Calu3 (cell line): ENCODE results near the gene LPA. TPM values are rescaled to one million over a fixed set of nuclear protein-coding genes. Genes with fewer than 3 reads are reported as not detected.
A peak's percentile ranks its signal among the peaks of the same experiment; 100 is the strongest.
"Not testable (repeated sequence)": the region's sequence is repeated elsewhere in the genome, so short reads cannot be mapped to it uniquely, and the experiment has no call there.

ENCODE experiments used
- BruUV-seq: library from RNA; stranded (reverse); fragments of 400-500 nt; replicated peaks from 2 replicates; lab custom pipeline; 2021; lab: Mats Ljungman, UMichigan
- CTCF ChIA-PET: fragments of 300-600 bp; sonication (Branson Sonifier 250); formaldehyde crosslinking; loops from one replicate; lab custom pipeline; 2022; ENCODE audit warnings: antibody characterized with exemption; lab: Charles Lee
- DNase-seq: peaks from one replicate; pipeline ENCODE4 v3.0.0; 2022
- H3K27ac Mint-ChIP-seq: one replicate; pipeline ENCODE4 v1.8.0; 2022; ENCODE audit warnings: mixed read lengths; ENCODE audit not compliant: unreplicated experiment
- H3K27me3 Mint-ChIP-seq: one replicate; pipeline ENCODE4 v1.8.0; 2022; ENCODE audit warnings: mixed read lengths; ENCODE audit not compliant: unreplicated experiment
- H3K36me3 Mint-ChIP-seq: one replicate; pipeline ENCODE4 v1.8.0; 2022; ENCODE audit warnings: mild to moderate bottlenecking, moderate library complexity, mixed read lengths; ENCODE audit not compliant: insufficient read depth, unreplicated experiment
- H3K4me1 Mint-ChIP-seq: one replicate; pipeline ENCODE4 v1.8.0; 2022; ENCODE audit warnings: mild to moderate bottlenecking, low read depth, mixed read lengths; ENCODE audit not compliant: unreplicated experiment
- H3K4me3 Mint-ChIP-seq: one replicate; pipeline ENCODE4 v1.8.0; 2022; ENCODE audit warnings: mild to moderate bottlenecking, low read depth, moderate library complexity, mixed read lengths; ENCODE audit not compliant: unreplicated experiment
- H3K9me3 Mint-ChIP-seq: one replicate; pipeline ENCODE4 v1.8.0; 2022; ENCODE audit warnings: low read depth, mixed read lengths; ENCODE audit not compliant: unreplicated experiment
- intact Hi-C: fragments of 100-400 bp; cut with micrococcal nuclease; formaldehyde crosslinking; loops from one replicate; pipeline ENCODE4 v1.10.0; 2022; ENCODE audit not compliant: unreplicated experiment
- total RNA-seq: library from RNA; stranded (reverse); gene quantifications from 2 replicates; pipeline ENCODE4 v1.2.3, GENCODE V29; 2022
- TF ChIP-seq, protein P1 (sequence below): fragments of 200-600 bp; IDR thresholded peaks from one replicate; pipeline ENCODE4 v1.8.0; 2022; ENCODE audit warnings: antibody characterized with exemption; ENCODE audit not compliant: unreplicated experiment

The LPA gene
- total RNA-seq, 1 experiment from 2014 or later: not detected

DNA sequence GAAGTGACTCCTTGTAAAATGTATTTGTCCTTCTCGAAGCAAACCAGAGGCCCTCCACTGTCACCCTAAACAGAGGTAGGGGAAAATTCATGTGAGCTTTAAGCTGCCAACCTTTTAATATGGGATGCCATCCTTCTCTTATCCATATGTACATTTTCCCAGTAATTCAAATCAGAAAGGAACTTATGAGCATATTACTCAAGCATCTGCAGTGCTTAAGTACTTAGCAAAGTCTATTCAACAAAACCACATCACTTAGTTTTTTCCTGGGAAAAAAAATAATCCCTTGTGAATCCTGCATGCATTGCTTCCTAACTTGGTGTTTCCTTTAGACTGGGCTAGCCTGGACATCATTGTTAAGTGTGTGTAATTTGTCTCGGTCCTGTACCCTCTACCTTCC lies 132.2 kb downstream of the LPA start:
- peaks cover 22% of the 10 kb centered on the region for H3K27me3 Mint-ChIP-seq
- no TSS peak for BruUV-seq
- TF ChIP-seq, protein P1, sequence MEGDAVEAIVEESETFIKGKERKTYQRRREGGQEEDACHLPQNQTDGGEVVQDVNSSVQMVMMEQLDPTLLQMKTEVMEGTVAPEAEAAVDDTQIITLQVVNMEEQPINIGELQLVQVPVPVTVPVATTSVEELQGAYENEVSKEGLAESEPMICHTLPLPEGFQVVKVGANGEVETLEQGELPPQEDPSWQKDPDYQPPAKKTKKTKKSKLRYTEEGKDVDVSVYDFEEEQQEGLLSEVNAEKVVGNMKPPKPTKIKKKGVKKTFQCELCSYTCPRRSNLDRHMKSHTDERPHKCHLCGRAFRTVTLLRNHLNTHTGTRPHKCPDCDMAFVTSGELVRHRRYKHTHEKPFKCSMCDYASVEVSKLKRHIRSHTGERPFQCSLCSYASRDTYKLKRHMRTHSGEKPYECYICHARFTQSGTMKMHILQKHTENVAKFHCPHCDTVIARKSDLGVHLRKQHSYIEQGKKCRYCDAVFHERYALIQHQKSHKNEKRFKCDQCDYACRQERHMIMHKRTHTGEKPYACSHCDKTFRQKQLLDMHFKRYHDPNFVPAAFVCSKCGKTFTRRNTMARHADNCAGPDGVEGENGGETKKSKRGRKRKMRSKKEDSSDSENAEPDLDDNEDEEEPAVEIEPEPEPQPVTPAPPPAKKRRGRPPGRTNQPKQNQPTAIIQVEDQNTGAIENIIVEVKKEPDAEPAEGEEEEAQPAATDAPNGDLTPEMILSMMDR: no peak
- no peak overlapping the region for H3K4me3 Mint-ChIP-seq
- H3K36me3 Mint-ChIP-seq: no peaks in the 10 kb centered on the region
- CTCF ChIA-PET: interaction anchor here (0.9 kb wide), 1 partner anchor 12 kb away, joined by 3 read pairs; no protein-coding TSS in a partner anchor
- intact Hi-C loops: loop anchor here (2.0 kb wide), 1 partner anchor 443 kb away; no protein-coding TSS in a partner anchor
- no peaks in the 10 kb centered on the region for H3K4me1 Mint-ChIP-seq
- H3K9me3 Mint-ChIP-seq: peaks cover 3% of the 10 kb centered on the region
- no peak overlapping the region for H3K27ac Mint-ChIP-seq
- DNase-seq: no peak

DNA sequence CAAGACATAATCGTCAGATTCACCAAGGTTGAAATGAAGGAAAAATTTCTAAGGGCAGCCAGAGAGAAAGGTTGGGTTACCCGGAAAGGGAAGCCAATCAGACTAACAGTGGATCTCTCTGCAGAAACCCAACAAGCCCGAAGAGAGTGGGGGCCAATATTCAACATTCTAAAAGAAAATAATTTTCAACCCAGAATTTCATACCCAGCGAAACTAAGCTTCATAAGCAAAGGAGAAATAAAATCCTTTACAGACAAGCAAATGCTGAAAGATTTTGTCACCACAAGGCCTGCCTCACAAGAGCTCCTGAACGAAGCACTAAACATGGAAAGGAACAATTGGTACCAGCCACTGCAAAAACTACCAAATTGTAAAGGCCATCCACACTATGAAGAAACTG lies 134.6 kb downstream of the LPA start:
- intact Hi-C loops, H3K4me1 Mint-ChIP-seq, H3K27ac Mint-ChIP-seq, CTCF ChIA-PET, H3K9me3 Mint-ChIP-seq, BruUV-seq, H3K4me3 Mint-ChIP-seq, H3K36me3 Mint-ChIP-seq, DNase-seq: not testable (repeated sequence)
- peaks cover 22% of the 10 kb centered on the region for H3K27me3 Mint-ChIP-seq

DNA sequence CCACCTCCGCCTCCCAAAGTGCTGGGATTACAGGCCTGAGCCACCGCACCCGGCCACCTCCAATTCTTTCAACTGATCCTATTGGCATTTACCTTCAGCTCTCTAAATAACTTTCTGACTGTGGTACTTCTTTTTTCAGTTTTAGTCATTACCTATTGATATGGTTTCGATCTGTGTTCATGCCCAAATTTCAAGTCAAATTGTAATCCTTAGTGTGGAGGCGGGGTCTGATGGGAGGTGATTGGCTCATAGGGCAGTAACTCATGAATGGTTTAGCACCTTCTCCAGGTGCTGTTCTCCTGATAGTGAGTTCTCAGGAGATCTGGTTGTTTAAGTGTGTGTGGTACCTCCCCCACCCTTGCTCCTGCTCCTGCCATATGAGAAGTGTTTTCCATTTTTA lies 140.9 kb downstream of the LPA start:
- CTCF ChIA-PET: interaction anchor here (1.7 kb wide), 1 partner anchor 11 kb away, joined by 5 read pairs; no protein-coding TSS in a partner anchor
- Mint-ChIP-seq H3K4me1 (no peaks in the 10 kb centered on the region), H3K4me3 (no peak overlapping the region), H3K27me3 (peaks cover 14% of the 10 kb centered on the region), H3K27ac (no peak overlapping the region), H3K9me3 (no peaks in the 10 kb centered on the region), H3K36me3 (peaks cover 12% of the 10 kb centered on the region)
- BruUV-seq: no TSS peak
- TF ChIP-seq, protein P1: no peak
- DNase-seq: no peak
- intact Hi-C loops: no loop called here

DNA sequence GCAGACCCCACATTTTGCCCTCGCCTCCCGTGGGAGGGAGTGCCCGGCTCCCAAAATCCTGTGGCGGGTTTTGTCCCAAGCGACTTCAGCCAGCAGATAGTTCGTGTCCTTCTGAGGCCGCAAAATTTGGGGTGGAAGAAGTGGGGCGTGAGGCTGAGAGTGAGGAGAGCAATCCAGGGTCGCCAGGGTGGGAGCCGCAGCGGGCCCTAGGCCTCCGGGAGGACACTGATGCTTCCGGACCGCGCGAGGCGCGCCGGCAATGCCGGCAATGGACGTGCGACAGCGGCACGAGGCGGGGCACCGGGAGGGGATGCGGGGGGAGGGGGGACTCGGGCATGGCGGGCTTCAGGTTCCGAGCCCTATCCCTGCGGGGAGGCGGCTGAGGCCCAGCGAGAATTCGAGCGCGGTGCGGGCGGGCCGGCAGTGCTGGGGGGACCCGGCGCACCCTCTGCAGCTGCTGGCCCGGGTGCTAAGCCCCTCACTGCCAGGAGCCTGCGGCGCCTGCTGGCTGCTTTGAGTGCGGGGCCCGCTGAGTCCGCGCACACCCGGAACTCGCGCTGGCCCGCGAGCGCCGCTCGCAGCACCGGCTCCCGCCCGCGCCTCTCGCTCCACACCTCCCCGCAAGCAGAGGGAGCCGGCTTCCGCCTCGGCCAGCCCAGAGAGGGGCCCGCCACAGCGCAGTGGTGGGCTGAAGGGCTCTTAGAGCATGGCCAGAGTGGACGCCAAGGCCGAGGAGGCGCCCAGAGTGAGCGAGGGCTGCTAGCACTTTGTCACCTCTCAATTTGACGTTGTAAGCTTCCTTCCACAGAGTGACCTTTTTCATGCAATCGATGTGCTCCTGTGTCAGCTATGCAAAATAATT lies 143.8 kb downstream of the LPA start:
- DNase-seq: peak; percentile 86
- no peak overlapping the region for H3K27ac Mint-ChIP-seq
- H3K9me3 Mint-ChIP-seq: no peaks in the 10 kb centered on the region
- peaks cover 12% of the 10 kb centered on the region for H3K36me3 Mint-ChIP-seq
- peak overlapping the region; percentile 75 for H3K4me3 Mint-ChIP-seq
- CTCF ChIA-PET: interaction anchor here (0.6 to 2.1 kb wide), 7 partner anchors 9 to 432 kb away, joined by 3 to 17 read pairs (median 3); no protein-coding TSS in a partner anchor
- intact Hi-C loops: loop anchor here (1.0 to 2.0 kb wide), 2 partner anchors 15 to 148 kb away; no protein-coding TSS in a partner anchor
- TF ChIP-seq, protein P1: peak; percentile 85
- BruUV-seq: no TSS peak
- H3K27me3 Mint-ChIP-seq: peaks cover 17% of the 10 kb centered on the region
- no peaks in the 10 kb centered on the region for H3K4me1 Mint-ChIP-seq
